SK-N-MC (cell line): ENCODE measurements around the gene ARMC6.

Experiments
- DNase-seq: peaks from one replicate; pipeline ENCODE4 v3.0.0-alpha.2; 2011; ENCODE audit warnings: low read depth, low spot score
- H3K27ac ChIP-seq: fragments of 200-600 bp; sonication (generic); 2 replicates; pipeline ENCODE4 v1.5.1; 2016; ENCODE audit warnings: mixed run types
- H3K36me3 ChIP-seq: fragments of 200-600 bp; sonication (generic); 2 replicates; pipeline ENCODE4 v1.6.1; 2017; ENCODE audit warnings: antibody characterized with exemption, low read length, mixed read lengths; ENCODE audit not compliant: insufficient read depth
- H3K4me3 ChIP-seq: fragments of 200-600 bp; sonication (generic); 2 replicates; pipeline ENCODE4 v1.5.1; 2016
- H3K9ac ChIP-seq: fragments of 200-600 bp; sonication (generic); 2 replicates; pipeline ENCODE4 v1.8.0; 2017; ENCODE audit warnings: mixed run types, mixed read lengths; ENCODE audit not compliant: insufficient read length
- H3K9me3 ChIP-seq: fragments of 200-600 bp; sonication (generic); 2 replicates; pipeline ENCODE4 v1.6.1; 2017; ENCODE audit warnings: low read depth, mild to moderate bottlenecking, antibody characterized with exemption, low read length, moderate library complexity, mixed read lengths
- EZH2 ChIP-seq: fragments of 200-600 bp; sonication (generic); IDR thresholded peaks from one replicate; pipeline ENCODE4 v1.6.1; 2017; ENCODE audit warnings: antibody characterized with exemption
- FOXP2 ChIP-seq: optimal IDR thresholded peaks from 2 replicates; pipeline ENCODE3; 2011; ENCODE audit warnings: mild to moderate bottlenecking, moderate library complexity; ENCODE audit not compliant: insufficient read depth; ENCODE audit errors: extremely low read length, control extremely low read depth
- POLR2AphosphoS5 ChIP-seq: IDR thresholded peaks from 2 replicates; pipeline ENCODE4 v1.6.1; 2012; ENCODE audit warnings: mild to moderate bottlenecking, low read depth, low read length, borderline replicate concordance

ARMC6 gene

DNA sequence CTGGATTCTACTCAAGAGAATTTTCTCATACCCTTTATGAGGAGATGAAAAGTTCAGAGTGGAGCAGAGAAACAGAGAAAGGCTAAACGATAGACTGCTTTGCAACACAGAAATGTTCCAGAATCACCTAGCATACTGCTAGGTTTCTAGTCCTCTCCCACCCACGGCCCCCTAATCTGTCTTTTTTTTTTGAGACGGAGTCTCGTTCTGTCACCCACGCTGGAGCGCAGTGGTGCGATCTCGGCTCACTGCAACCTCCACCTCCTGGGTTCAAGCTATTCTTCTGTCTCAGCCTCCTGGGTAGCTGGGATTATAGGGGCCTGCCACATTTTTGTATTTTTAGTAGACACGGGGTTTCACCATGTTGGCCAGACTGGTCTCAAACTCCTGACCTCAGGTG is 4.9 kb upstream of the ARMC6 start:
- H3K4me3 ChIP-seq, result no peak overlapping the region
- no peak overlapping the region for H3K27ac ChIP-seq
- peaks cover 74% of the 10 kb centered on the region for H3K36me3 ChIP-seq
- no peak for TF ChIP-seq FOXP2
- no peak for TF ChIP-seq POLR2AphosphoS5
- TF ChIP-seq EZH2, result no peak
- no peak overlapping the region for H3K9ac ChIP-seq
- H3K9me3 ChIP-seq, result no peaks in the 10 kb centered on the region
- DNase-seq, result no peak

DNA sequence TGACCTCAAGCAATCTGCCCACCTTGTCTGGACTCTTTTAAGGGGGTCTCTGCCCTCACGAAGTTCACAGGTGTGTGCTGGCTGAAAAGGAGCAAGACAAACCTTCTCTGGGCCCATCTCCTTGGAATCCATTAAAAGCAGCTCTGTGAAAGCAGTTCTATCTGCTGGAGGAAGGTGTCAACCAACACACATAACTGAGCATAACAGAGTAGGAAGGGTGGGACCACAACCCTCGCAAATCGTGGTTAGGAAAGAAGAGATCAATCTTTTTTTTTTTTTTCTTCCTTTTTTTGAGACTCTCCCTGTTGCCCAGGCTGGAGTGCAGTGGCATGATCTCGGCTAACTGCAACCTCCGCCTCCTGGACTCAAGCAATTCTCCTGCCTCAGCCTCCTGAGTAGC is 1.5 kb upstream of the ARMC6 start:
- peaks cover 59% of the 10 kb centered on the region for H3K36me3 ChIP-seq
- H3K27ac ChIP-seq, result no peak overlapping the region
- peak overlapping the region; percentile 41 for H3K9ac ChIP-seq

DNA sequence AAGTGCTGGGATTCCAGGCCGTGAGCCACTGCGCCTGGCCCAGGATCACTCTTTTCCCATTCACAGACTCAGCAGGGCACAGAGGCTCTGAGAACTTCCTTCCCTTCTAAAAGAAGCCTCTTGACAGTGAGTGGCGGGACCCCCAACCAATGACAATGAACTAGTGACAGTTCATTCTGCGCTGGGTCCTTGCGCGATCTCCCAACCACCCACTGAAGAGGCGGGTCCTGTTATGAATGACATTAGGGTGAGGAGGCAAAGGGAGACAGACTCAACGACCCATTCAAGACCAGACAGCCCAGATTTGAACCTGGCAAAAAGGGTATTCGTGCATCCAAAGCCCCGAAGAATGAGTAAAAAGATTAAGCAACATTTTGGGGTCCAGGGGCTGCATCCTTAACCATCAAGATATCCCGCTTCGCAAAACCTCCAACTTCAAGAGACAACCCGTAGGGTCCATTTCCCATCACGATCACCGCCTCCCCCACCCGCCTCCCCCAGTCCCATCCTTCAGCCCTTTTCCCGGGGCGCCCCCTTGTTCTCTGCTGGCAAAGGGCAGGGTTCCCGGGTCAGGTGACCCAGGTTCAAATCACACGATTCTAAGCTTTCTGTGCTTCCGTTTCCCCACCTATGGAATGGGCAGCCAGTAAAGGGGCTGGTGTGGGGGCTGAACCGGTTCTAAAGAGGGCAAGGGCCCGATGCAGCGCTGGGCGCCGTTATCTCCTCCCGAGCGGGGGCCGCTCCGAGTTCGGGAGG is 805 bp upstream of the ARMC6 start:
- DNase-seq, result peak; percentile 93
- Histone ChIP-seq H3K27ac (peak overlapping the region; percentile 84), H3K4me3 (peak overlapping the region; percentile 81), H3K36me3 (peaks cover 60% of the 10 kb centered on the region), H3K9ac (peak overlapping the region; percentile 94), H3K9me3 (no peaks in the 10 kb centered on the region)
- TF ChIP-seq FOXP2, result no peak
- TF ChIP-seq POLR2AphosphoS5, result peak; percentile 58; the same call in 1 of the 2 replicates
- no peak for TF ChIP-seq EZH2

More for the DNA sequence above, 1.5 kb upstream of the ARMC6 start:
- TF ChIP-seq POLR2AphosphoS5 (no peak), EZH2 (no peak), FOXP2 (no peak)
- H3K4me3 ChIP-seq, result peak overlapping the region; percentile 81
- no peak for DNase-seq
- no peaks in the 10 kb centered on the region for H3K9me3 ChIP-seq

DNA sequence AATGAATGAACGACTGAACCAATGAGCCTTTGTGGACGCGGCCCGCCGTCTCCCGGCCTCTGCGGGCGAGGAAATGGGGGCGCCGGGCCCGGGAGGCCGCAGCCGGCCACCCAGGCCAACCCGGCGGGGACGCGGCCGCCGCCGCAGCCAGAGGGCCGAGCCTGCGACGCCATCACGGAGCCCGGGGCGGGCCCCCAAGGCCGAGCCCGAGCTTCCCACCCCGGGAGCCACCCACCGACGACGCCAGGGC is 302 bp upstream of the ARMC6 start:
- peak overlapping the region; percentile 94 for H3K9ac ChIP-seq
- peak overlapping the region; percentile 81 for H3K4me3 ChIP-seq
- TF ChIP-seq EZH2 (no peak), POLR2AphosphoS5 (no peak), FOXP2 (no peak)
- H3K9me3 ChIP-seq, result no peaks in the 10 kb centered on the region
- H3K36me3 ChIP-seq, result peaks cover 60% of the 10 kb centered on the region
- DNase-seq, result no peak
- peak overlapping the region; percentile 84 for H3K27ac ChIP-seq

DNA sequence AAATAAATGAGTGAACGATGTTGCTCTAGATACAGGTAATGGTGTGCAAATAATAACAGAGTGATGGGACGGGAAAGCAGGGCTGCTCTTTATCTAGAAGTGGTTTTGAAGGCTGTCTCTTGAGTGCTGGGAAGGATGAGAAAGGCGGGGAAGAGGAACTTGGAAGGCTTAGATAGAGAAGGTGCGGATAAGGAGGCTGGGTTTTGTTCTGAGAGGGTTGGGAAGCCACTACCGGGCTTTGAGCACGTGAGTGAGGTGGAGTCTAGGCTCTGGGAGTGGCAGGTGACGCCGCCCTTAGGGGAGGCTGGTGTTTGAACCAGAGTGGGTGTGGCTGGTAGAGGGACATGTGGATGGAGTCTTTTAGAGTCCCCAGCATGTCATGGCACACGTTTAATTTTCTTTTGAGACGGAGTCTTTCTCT is 811 bp downstream of the ARMC6 start:
- H3K9me3 ChIP-seq, result no peaks in the 10 kb centered on the region
- H3K36me3 ChIP-seq, result peaks cover 58% of the 10 kb centered on the region
- peak overlapping the region; percentile 72 for H3K9ac ChIP-seq
- peak overlapping the region; percentile 84 for H3K27ac ChIP-seq
- H3K4me3 ChIP-seq, result peak overlapping the region; percentile 81
- no peak for TF ChIP-seq EZH2
- peak; percentile 49; the same call in 1 of the 2 replicates for TF ChIP-seq POLR2AphosphoS5
- TF ChIP-seq FOXP2, result no peak
- peak; percentile 48 for DNase-seq

DNA sequence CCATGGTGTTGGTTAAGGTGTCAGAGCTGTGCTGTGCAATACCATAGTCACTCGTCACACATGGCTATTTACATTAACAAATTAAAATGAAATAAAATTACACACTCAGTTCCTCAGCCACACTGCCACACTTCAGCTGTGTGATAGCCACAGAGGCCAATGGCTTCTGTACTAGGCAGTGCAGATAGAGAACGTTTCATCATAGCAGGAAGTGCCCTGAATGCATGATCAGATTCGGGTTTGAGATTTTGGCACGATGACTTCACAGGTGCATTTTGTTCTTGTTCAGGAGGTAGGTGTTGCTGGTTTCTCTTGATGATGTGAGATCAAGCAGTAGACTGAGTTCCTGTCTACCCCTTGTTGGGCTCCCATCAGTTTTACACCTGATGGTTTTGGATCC is 6.5 kb downstream of the ARMC6 start:
- no peak for DNase-seq
- no peak for TF ChIP-seq FOXP2
- no peak for TF ChIP-seq POLR2AphosphoS5
- no peak for TF ChIP-seq EZH2
- no peaks in the 10 kb centered on the region for H3K9me3 ChIP-seq
- H3K27ac ChIP-seq, result peak overlapping the region; percentile 46; the same call in 1 of the 2 replicates
- H3K36me3 ChIP-seq, result peaks cover 68% of the 10 kb centered on the region
- H3K4me3 ChIP-seq, result no peak overlapping the region
- H3K9ac ChIP-seq, result no peak overlapping the region

DNA sequence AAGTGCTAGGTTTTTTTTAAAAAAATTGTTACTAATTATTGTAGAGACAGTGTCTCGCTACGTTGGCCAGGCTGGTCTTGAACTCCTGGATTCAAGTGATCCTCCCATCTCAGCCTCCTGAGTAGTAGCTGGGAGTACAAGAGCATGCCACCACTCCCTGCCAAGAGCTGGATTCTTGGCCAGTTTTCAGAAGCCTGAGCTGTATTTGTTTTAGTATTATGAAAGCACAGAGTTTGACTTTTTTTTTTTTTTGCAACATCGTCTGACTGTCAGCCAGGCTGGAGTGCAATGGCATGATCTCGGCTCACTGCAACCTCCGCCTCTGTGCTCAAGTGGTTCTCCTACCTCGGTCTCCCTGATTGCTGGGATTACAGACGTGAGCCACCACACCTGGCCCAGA is 7.0 kb downstream of the ARMC6 start:
- DNase-seq, result no peak
- TF ChIP-seq FOXP2, result no peak
- TF ChIP-seq EZH2, result no peak
- H3K9me3 ChIP-seq, result no peaks in the 10 kb centered on the region
- H3K4me3 ChIP-seq, result no peak overlapping the region
- H3K27ac ChIP-seq, result no peak overlapping the region
- no peak overlapping the region for H3K9ac ChIP-seq
- H3K36me3 ChIP-seq, result peaks cover 64% of the 10 kb centered on the region

DNA sequence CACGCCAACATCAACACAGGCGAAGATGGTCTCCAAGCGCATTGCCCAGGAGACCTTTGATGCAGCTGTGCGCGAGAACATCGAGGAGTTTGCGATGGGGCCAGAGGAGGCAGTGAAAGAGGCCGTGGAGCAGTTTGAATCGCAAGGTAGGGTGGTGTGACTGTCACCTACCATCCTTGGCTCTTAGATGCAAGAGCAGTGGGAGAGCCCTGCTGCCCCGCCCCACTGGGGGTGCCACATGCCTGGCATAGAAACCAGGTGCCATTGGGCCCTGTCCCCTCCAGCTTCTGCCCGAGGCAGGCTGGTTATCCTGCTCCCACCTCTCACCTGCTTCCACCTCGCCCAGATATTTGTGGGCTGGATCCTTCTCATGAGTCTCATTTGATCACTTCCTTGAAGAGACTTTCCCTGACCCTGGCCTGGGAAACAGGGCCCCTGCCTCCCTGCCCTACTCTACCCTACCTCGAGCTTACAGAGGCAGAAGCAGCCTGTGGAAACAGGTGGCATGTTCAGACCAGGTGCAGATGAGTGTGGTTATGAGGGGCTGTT is 9.4 kb downstream of the ARMC6 start:
- Histone ChIP-seq H3K36me3 (peaks cover 48% of the 10 kb centered on the region), H3K4me3 (no peak overlapping the region)
- TF ChIP-seq POLR2AphosphoS5 (no peak), EZH2 (no peak), FOXP2 (no peak)

DNA sequence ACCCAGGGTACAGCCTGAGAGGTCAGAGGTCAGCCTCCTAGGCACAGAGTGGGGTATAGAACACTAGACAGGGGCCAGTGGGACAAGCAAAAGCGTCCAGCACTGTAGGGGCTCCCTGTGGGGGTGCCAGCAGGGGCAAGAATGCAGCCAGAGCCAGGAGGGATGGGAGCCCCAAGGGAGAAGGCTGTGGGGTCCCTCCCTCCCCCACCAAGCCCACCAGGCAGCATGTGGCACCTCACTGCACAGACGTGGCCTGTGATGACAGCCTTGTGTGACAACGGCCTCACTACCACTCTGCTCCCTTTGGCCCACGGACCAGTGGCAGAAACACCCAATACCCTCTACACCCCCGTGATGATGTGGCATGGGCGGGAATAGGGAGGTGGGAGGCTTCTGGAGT is 10.1 kb downstream of the ARMC6 start:
- no peak for TF ChIP-seq FOXP2
- no peak for TF ChIP-seq POLR2AphosphoS5
- no peak for TF ChIP-seq EZH2
- Histone ChIP-seq H3K27ac (no peak overlapping the region), H3K36me3 (peaks cover 42% of the 10 kb centered on the region), H3K4me3 (no peak overlapping the region), H3K9me3 (no peaks in the 10 kb centered on the region), H3K9ac (no peak overlapping the region)
- DNase-seq, result no peak

More for the DNA sequence above, 9.4 kb downstream of the ARMC6 start:
- Histone ChIP-seq H3K27ac (no peak overlapping the region), H3K9me3 (no peaks in the 10 kb centered on the region), H3K9ac (no peak overlapping the region)
- DNase-seq, result no peak
